WERI-Rb-1 (cell line): ENCODE results near the gene IL6R.

Experiments used
- DNase-seq: peaks from one replicate; pipeline ENCODE4 v3.0.0-alpha.2; 2020
- H3K27ac ChIP-seq: fragments of 250-450 bp; sonication (Bioruptor Pico); 2 replicates; pipeline ENCODE4 v1.5.1; 2020; ENCODE audit warnings: mild to moderate bottlenecking, moderate library complexity
- H3K27me3 ChIP-seq: fragments of 250-450 bp; sonication (Bioruptor Pico); 2 replicates; pipeline ENCODE4 v1.5.1; 2021; ENCODE audit warnings: mild to moderate bottlenecking, low read depth, moderate library complexity; ENCODE audit not compliant: insufficient read depth, severe bottlenecking
- H3K36me3 ChIP-seq: fragments of 250-450 bp; sonication (Bioruptor Pico); 2 replicates; pipeline ENCODE4 v1.5.1; 2020; ENCODE audit warnings: mild to moderate bottlenecking, moderate library complexity
- H3K4me3 ChIP-seq: 2 replicates; pipeline ENCODE4 v1.5.1; 2011; ENCODE audit warnings: low read depth, mild to moderate bottlenecking, control low read depth, low read length
- H3K9me3 ChIP-seq: fragments of 250-450 bp; sonication (Bioruptor Pico); 2 replicates; pipeline ENCODE4 v1.5.1; 2021; ENCODE audit warnings: mild to moderate bottlenecking, moderate library complexity; ENCODE audit not compliant: severe bottlenecking
- CTCF ChIP-seq: IDR thresholded peaks from 2 replicates; pipeline ENCODE4 v1.5.1; 2011; ENCODE audit warnings: low read depth, mild to moderate bottlenecking, control low read depth, inconsistent platforms, low read length

The IL6R gene

GRCh38 chr1:154405747-154406571 is 816 bp downstream of the IL6R start:
- H3K27me3 ChIP-seq, result peaks cover 100% of the 10 kb centered on the region
- H3K36me3 ChIP-seq, result no peaks in the 10 kb centered on the region
- H3K27ac ChIP-seq, result no peak overlapping the region
- DNase-seq, result peak; percentile 70
- peak; percentile 86 for TF ChIP-seq CTCF
- no peak overlapping the region for H3K4me3 ChIP-seq
- no peaks in the 10 kb centered on the region for H3K9me3 ChIP-seq

- Histone ChIP-seq H3K27ac (no peak overlapping the region), H3K36me3 (no peaks in the 10 kb centered on the region), H3K9me3 (no peaks in the 10 kb centered on the region), H3K27me3 (peaks cover 100% of the 10 kb centered on the region), H3K4me3 (no peak overlapping the region)
- no peak for TF ChIP-seq CTCF
- DNase-seq, result no peak
Measured at GRCh38 chr1:154406572-154406879, 1.4 kb downstream of the IL6R start.

- no peak for DNase-seq
- Histone ChIP-seq H3K27ac (no peak overlapping the region), H3K4me3 (no peak overlapping the region), H3K36me3 (no peaks in the 10 kb centered on the region), H3K9me3 (no peaks in the 10 kb centered on the region), H3K27me3 (peaks cover 100% of the 10 kb centered on the region)
- TF ChIP-seq CTCF, result no peak
Measured at GRCh38 chr1:154406886-154407197, 1.7 kb downstream of the IL6R start.

GRCh38 chr1:154407198-154408091 is 2.3 kb downstream of the IL6R start:
- no peak overlapping the region for H3K27ac ChIP-seq
- peaks cover 100% of the 10 kb centered on the region for H3K27me3 ChIP-seq
- TF ChIP-seq CTCF, result no peak
- no peak overlapping the region for H3K4me3 ChIP-seq
- no peaks in the 10 kb centered on the region for H3K36me3 ChIP-seq
- no peaks in the 10 kb centered on the region for H3K9me3 ChIP-seq
- no peak for DNase-seq

GRCh38 chr1:154408174-154408777 is 3.1 kb downstream of the IL6R start:
- no peak for DNase-seq
- H3K4me3 ChIP-seq, result no peak overlapping the region
- no peaks in the 10 kb centered on the region for H3K36me3 ChIP-seq
- peaks cover 100% of the 10 kb centered on the region for H3K27me3 ChIP-seq
- no peak overlapping the region for H3K27ac ChIP-seq
- TF ChIP-seq CTCF, result no peak
- H3K9me3 ChIP-seq, result no peaks in the 10 kb centered on the region
